Measurements from ENCODE around the gene SLC16A7. TPM values are rescaled to one million over a fixed set of nuclear protein-coding genes. Genes with fewer than 3 reads are reported as not detected.
"Not testable (repeated sequence)": the region's sequence is repeated elsewhere in the genome, so short reads cannot be mapped to it uniquely, and the experiment has no call there.

The SLC16A7 gene
- total RNA-seq, 8 experiments from 2014 or later, result 2.5 to 137 (median 6.4) TPM

- peak overlapping the region; percentile 41 to 61 (median 51) for H3K4me3 ChIP-seq
- H3K4me1 ChIP-seq (replicated peaks in 1 of 2), result peaks cover 0 to 10% of the 10 kb centered on the region in 2 donors
- 37 to 61% (median 52%) methylated on average over 3 to 4 of the region's 4 CpGs for WGBS, 10 experiments
- H3K27ac ChIP-seq, result no peak overlapping the region
- ATAC-seq (replicated peaks in 6 of 8), result no peak
- in situ Hi-C loops (cut with MboI; ENCODE audit: low pct_unique_long_range_greater_than_20kb in 2 of 9, low sequenced_read_pairs in 9 of 9, unreplicated experiment in 9 of 9), result loop anchor here in 2 of 9 experiments (25.0 kb wide), 2 partner anchors 158 to 183 kb away; no protein-coding TSS in a partner anchor
Measured at GRCh38 chr12:59594943-59595500, 807 bp upstream of the SLC16A7 start.

GRCh38 chr12:59595565-59595882 lies 305 bp upstream of the SLC16A7 start:
- 0% methylated on average over 1 to 4 of the region's 5 CpGs; no CpG with 5 or more reads in 2 of the 10 experiments for WGBS, 10 experiments
- Histone ChIP-seq H3K4me1 (replicated peaks in 1 of 2) (peaks cover 0 to 10% of the 10 kb centered on the region in 2 donors), H3K4me3 (peak overlapping the region; percentile 41 to 61 (median 51)), H3K27ac (peak overlapping the region in 1 of 2 donors; percentile 92)
- ATAC-seq (replicated peaks in 6 of 8), result peak in 1 of 8 experiments; percentile 2
- in situ Hi-C loops (cut with MboI; ENCODE audit: low pct_unique_long_range_greater_than_20kb in 2 of 9, low sequenced_read_pairs in 9 of 9, unreplicated experiment in 9 of 9), result loop anchor here in 2 of 9 experiments (25.0 kb wide), 2 partner anchors 158 to 183 kb away; no protein-coding TSS in a partner anchor

DNA sequence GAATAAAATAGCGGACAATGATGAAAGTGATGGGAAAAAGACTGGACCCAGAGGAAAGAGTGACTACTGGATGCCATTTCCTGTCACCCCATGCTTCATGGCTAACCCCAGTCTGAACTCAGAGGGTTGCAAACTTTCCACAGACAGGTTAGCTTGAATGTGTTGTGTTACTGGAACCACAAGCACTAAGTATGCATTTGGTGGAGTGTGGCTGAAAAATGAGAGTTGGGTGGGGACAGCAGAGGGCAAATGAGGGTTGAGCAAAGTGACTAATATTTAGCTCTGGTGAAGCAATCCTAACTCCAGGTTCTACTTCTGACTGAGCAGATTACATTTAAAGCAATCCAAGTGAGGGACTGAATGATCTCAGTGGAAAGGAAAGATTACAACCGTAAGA lies 1.6 kb downstream of the SLC16A7 start:
- Histone ChIP-seq H3K4me3 (peak overlapping the region; percentile 41 to 61 (median 51)), H3K27ac (peak overlapping the region in 1 of 2 donors; percentile 92), H3K4me1 (replicated peaks in 1 of 2) (peaks cover 0 to 10% of the 10 kb centered on the region in 2 donors)
- ATAC-seq (replicated peaks in 6 of 8), result peak in 3 of 8 experiments; percentile 38 to 63 (median 57)
- 0 to 86% (median 0%) methylated on average over 1 to 2 of the region's 2 CpGs; no CpG with 5 or more reads in 3 of the 10 experiments for WGBS, 10 experiments
- in situ Hi-C loops (cut with MboI; ENCODE audit: low pct_unique_long_range_greater_than_20kb in 2 of 9, low sequenced_read_pairs in 9 of 9, unreplicated experiment in 9 of 9), result loop anchor here in 2 of 9 experiments (25.0 kb wide), 2 partner anchors 160 to 185 kb away; no protein-coding TSS in a partner anchor

DNA sequence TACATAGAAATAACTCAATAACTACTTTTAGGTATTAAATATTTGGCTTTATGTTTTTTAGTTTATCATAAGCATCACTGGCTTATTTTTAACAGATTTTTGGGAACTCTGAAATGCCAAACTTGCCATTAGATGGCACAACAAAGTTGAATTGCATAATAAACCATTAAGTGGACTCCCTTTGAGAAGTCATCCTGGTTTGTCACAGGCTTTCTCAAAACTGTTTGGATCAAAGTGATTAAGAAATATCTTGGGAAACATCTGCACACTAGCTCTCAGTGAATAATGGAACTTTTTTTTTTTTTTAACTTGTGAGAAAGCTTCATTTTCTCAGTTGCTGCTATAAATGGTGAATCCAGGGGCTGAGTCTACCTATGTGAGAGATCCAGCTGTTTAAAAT lies 4.3 kb downstream of the SLC16A7 start:
- in situ Hi-C loops (cut with MboI; ENCODE audit: low pct_unique_long_range_greater_than_20kb in 2 of 9, low sequenced_read_pairs in 9 of 9, unreplicated experiment in 9 of 9), result no loop called here
- no peak overlapping the region for H3K27ac ChIP-seq
- H3K4me1 ChIP-seq (replicated peaks in 1 of 2), result peaks cover 0 to 6% of the 10 kb centered on the region in 2 donors
- ATAC-seq (replicated peaks in 6 of 8), result no peak
- no peak overlapping the region for H3K4me3 ChIP-seq

DNA sequence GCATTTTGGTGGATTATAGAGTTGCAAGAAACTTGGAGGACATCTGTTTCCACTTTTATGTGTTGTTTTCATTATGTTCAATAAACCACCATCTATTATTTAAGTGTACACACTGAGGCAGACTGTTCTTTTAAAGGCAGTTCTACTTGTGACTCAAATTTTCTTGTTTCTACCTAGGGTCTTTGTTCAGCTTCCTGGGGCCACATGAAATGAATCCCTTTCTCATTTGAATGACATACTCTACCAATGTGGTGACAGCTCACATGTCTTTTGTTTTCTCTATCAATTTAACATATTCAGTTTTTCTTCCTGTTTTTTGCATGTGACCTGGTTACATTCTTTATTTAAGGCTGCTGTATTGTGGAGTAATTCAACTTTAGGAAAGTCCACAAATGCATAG lies 7.9 kb downstream of the SLC16A7 start:
- peak in 2 of 8 experiments; percentile 16 to 47 for ATAC-seq (replicated peaks in 6 of 8)
- Histone ChIP-seq H3K4me3 (no peak overlapping the region), H3K4me1 (replicated peaks in 1 of 2) (no peaks in the 10 kb centered on the region), H3K27ac (no peak overlapping the region)
- in situ Hi-C loops (cut with MboI; ENCODE audit: low pct_unique_long_range_greater_than_20kb in 2 of 9, low sequenced_read_pairs in 9 of 9, unreplicated experiment in 9 of 9), result no loop called here

GRCh38 chr12:59612823-59613434 lies 17.1 kb downstream of the SLC16A7 start:
- in situ Hi-C loops (cut with MboI; ENCODE audit: low pct_unique_long_range_greater_than_20kb in 2 of 9, low sequenced_read_pairs in 9 of 9, unreplicated experiment in 9 of 9); H3K4me3 ChIP-seq; ATAC-seq (replicated peaks in 6 of 8); H3K4me1 ChIP-seq (replicated peaks in 1 of 2); H3K27ac ChIP-seq: not testable (repeated sequence)
- 83 to 100% (median 91%) methylated on average over 1 to 4 of the region's 4 CpGs; no CpG with 5 or more reads in 3 of the 10 experiments for WGBS, 10 experiments

DNA sequence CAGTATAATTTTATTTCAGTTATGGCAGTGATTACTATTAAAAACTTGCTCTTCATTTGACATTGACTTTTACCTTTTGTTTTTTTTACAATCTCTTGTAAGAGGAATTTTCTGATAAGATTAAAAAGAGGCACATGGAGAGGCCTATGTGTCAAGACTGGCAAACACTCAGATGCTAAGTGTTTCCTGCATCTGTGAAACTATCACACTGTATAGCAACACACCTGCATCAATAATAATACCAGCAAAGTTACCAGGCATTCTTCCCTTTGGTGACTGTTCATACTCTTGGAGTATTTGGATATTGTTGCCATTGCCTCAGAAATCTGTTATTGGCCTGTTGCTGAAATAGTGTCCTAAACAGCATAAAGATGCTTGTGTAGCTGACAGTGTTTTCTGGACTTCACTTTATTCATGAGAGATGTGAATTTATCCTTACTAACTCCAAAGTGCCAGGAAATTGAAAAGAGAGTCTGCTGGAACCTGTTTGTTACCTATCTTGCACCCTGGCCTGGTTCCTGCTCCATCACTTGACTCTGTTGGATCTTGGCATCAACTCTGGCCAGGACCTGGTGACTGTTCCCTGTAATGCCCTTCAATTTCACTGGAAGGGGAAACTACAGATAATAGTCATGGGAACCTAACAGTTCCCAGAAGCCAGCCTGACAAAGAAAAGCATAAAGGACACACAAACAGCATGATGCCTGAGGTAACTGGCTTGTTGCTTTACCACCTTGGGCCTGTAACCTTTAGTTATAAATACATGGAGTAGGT lies 19.8 kb downstream of the SLC16A7 start:
- no peak for ATAC-seq (replicated peaks in 6 of 8)
- in situ Hi-C loops (cut with MboI; ENCODE audit: low pct_unique_long_range_greater_than_20kb in 2 of 9, low sequenced_read_pairs in 9 of 9, unreplicated experiment in 9 of 9), result no loop called here
- Histone ChIP-seq H3K27ac (no peak overlapping the region), H3K4me1 (replicated peaks in 1 of 2) (no peaks in the 10 kb centered on the region), H3K4me3 (no peak overlapping the region)

- H3K27ac ChIP-seq, result no peak overlapping the region
- 0 to 100% (median 22%) methylated on average over 1 of the region's 1 CpG; no CpG with 5 or more reads in 5 of the 10 experiments for WGBS, 10 experiments
- H3K4me3 ChIP-seq, result no peak overlapping the region
- ATAC-seq (replicated peaks in 6 of 8), result peak in 5 of 8 experiments; percentile 33 to 97 (median 44)
- in situ Hi-C loops (cut with MboI; ENCODE audit: low pct_unique_long_range_greater_than_20kb in 2 of 9, low sequenced_read_pairs in 9 of 9, unreplicated experiment in 9 of 9), result no loop called here
- no peaks in the 10 kb centered on the region for H3K4me1 ChIP-seq (replicated peaks in 1 of 2)
Measured at GRCh38 chr12:59619461-59620240, 23.8 kb downstream of the SLC16A7 start.

DNA sequence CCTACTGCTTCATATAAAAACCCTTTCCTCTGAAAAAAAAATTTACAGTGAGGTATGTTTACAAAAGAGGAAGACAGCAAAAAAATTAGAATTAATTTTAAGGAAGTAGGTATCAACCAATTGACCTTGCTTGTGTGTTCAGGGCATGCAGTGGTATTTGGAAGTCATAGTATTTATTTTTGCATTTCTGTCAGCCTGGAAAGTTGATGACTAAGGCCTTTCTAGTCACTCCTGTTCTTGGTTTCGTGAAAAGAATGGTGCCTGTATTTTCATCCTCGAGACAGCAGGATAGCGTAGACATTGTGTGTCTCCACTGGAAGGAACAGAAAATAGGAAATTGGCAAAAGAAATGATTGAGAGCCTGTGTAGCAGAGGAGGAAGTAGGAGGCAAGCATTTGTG lies 24.5 kb downstream of the SLC16A7 start:
- ATAC-seq (replicated peaks in 6 of 8), result peak in 1 of 8 experiments; percentile 41
- in situ Hi-C loops (cut with MboI; ENCODE audit: low pct_unique_long_range_greater_than_20kb in 2 of 9, low sequenced_read_pairs in 9 of 9, unreplicated experiment in 9 of 9), result no loop called here
- Histone ChIP-seq H3K4me1 (replicated peaks in 1 of 2) (no peaks in the 10 kb centered on the region), H3K4me3 (no peak overlapping the region), H3K27ac (no peak overlapping the region)
- WGBS, 10 experiments, result 35 to 100% (median 94%) methylated on average over 3 of the region's 3 CpGs; no CpG with 5 or more reads in 1 of the 10 experiments

GRCh38 chr12:59624732-59625460 lies 29.1 kb downstream of the SLC16A7 start:
- peak in 3 of 8 experiments; percentile 26 to 61 (median 26) for ATAC-seq (replicated peaks in 6 of 8)
- in situ Hi-C loops (cut with MboI; ENCODE audit: low pct_unique_long_range_greater_than_20kb in 2 of 9, low sequenced_read_pairs in 9 of 9, unreplicated experiment in 9 of 9), result no loop called here
- 100% methylated on average over 1 of the region's 1 CpG; no CpG with 5 or more reads in 5 of the 10 experiments for WGBS, 10 experiments
- no peak overlapping the region for H3K27ac ChIP-seq
- H3K4me3 ChIP-seq, result no peak overlapping the region
- H3K4me1 ChIP-seq (replicated peaks in 1 of 2), result no peaks in the 10 kb centered on the region

- H3K27ac ChIP-seq, result no peak overlapping the region
- in situ Hi-C loops (cut with MboI; ENCODE audit: low pct_unique_long_range_greater_than_20kb in 2 of 9, low sequenced_read_pairs in 9 of 9, unreplicated experiment in 9 of 9), result no loop called here
- ATAC-seq (replicated peaks in 6 of 8), result peak in 2 of 8 experiments; percentile 35 to 66
- H3K4me1 ChIP-seq (replicated peaks in 1 of 2), result no peaks in the 10 kb centered on the region
- 20 to 100% (median 84%) methylated on average over 1 of the region's 1 CpG for WGBS, 10 experiments
- no peak overlapping the region for H3K4me3 ChIP-seq
Measured at GRCh38 chr12:59626382-59626781, 30.6 kb downstream of the SLC16A7 start.

DNA sequence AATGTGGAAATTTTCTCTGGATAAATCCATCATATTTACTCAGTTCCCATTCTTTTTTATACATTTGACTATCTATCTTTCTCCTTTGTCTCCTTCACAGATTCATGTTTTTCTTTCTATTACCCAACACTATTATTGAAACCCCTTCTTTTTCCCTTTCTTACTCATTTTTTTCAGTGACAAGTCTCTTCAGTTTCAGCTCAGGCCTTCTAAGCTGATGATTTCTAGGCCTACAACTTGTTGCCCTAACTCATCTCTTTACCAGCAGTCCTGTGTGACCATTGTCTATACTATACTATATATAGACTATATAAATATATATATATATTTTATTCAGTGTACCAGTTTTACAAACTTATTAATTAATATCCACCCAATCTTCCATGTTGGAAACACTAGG lies 31.8 kb downstream of the SLC16A7 start:
- Histone ChIP-seq H3K4me1 (replicated peaks in 1 of 2) (no peaks in the 10 kb centered on the region), H3K27ac (no peak overlapping the region), H3K4me3 (no peak overlapping the region)
- in situ Hi-C loops (cut with MboI; ENCODE audit: low pct_unique_long_range_greater_than_20kb in 2 of 9, low sequenced_read_pairs in 9 of 9, unreplicated experiment in 9 of 9), result no loop called here
- peak in 1 of 8 experiments; percentile 16 for ATAC-seq (replicated peaks in 6 of 8)
